HepG2 (cell line): ENCODE results near the gene NRIP2.

ENCODE experiments used
- BRCA1 ChIP-seq: sonication (generic); formaldehyde crosslinking; IDR thresholded peaks from 2 replicates; pipeline ENCODE4 v1.4.0; 2020; ENCODE audit warnings: missing genetic modification reagents
- TEAD3 ChIP-seq: optimal IDR thresholded peaks from 2 replicates; pipeline ENCODE3; 2016; ENCODE audit warnings: borderline replicate concordance
- ZNF343 ChIP-seq: sonication (generic); formaldehyde crosslinking; IDR thresholded peaks from 2 replicates; pipeline ENCODE4 v1.4.0; 2020; ENCODE audit warnings: mild to moderate bottlenecking, missing genetic modification reagents

DNA sequence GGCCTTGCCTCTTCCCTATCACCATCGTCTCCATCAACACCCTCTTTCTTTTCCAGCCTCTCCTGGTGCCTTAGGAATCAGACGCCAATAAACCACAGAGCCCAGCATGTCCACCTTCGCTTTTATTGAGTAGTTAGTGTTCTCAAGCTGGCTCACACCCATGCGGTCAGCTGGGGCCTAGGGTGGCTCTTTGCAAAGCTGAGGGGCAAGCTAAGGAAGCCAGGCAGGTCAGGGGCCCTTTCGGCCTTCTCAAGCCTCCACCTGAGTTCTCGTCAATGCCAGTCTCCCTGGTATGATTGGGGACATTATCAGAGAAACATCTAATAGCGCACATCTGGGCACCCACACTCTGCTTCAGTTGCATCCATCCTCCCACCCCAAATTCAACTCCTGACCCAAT lies 22.7 kb upstream of the NRIP2 start:
- TF ChIP-seq ZNF343 (CRISPR knock-in tag): no peak
- TF ChIP-seq TEAD3 (CRISPR knock-in tag): no peak
- TF ChIP-seq BRCA1 (CRISPR knock-in tag): no peak
